ENCODE measurements around the gene DNAH3. TPM values are rescaled to one million over a fixed set of nuclear protein-coding genes. Genes with fewer than 3 reads are reported as not detected.

DNAH3 gene
- total and polyA plus RNA-seq, 8 donors = 0.03 TPM; not detected in 7

DNA sequence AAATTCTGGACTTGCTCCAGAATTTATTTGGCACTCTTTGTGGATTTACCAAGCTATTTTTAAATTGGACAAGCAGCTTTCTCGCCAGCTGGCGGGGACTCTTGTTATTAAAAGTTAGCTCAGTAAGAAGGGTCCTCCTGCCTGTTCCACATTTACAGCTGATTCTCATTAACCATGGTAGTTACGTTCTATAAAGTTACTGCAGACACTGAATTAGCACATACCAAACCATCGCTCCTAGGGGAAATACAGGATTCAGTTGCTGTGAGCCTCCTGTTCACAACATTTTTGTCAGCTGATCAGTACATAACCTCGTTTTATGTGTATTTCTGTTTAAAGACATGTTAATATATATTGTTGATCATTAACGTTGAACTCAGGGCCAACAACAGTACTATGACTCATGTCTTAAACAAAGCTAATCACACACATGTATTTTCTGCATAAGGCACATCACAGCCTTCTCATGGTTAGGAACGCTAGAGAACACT is 12.1 kb upstream of the DNAH3 start:
- intact Hi-C loops (cut with DNase I) = no loop called here
- TF ChIP-seq, protein P1, sequence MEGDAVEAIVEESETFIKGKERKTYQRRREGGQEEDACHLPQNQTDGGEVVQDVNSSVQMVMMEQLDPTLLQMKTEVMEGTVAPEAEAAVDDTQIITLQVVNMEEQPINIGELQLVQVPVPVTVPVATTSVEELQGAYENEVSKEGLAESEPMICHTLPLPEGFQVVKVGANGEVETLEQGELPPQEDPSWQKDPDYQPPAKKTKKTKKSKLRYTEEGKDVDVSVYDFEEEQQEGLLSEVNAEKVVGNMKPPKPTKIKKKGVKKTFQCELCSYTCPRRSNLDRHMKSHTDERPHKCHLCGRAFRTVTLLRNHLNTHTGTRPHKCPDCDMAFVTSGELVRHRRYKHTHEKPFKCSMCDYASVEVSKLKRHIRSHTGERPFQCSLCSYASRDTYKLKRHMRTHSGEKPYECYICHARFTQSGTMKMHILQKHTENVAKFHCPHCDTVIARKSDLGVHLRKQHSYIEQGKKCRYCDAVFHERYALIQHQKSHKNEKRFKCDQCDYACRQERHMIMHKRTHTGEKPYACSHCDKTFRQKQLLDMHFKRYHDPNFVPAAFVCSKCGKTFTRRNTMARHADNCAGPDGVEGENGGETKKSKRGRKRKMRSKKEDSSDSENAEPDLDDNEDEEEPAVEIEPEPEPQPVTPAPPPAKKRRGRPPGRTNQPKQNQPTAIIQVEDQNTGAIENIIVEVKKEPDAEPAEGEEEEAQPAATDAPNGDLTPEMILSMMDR (IDR thresholded peaks at IDR 0.05) = no peak
- Histone ChIP-seq H3K27me3 (no peaks in the 10 kb centered on the region), H3K9me3 (no peaks in the 10 kb centered on the region), H3K27ac (peak overlapping the region in 2 of 4 donors; percentile 14 to 36), H3K36me3 (no peaks in the 10 kb centered on the region), H3K4me1 (peaks cover 15 to 30% (median 19%) of the 10 kb centered on the region in 3 donors), H3K4me3 (no peak overlapping the region)
- no peak for FAIRE-seq
- 12% methylated on average over 7 of the region's 7 CpGs for WGBS, 2 donors
- peak in 2 of 4 donors; percentile 33 to 48 for ATAC-seq
- peak in 2 of 6 donors; percentile 25 to 46 for DNase-seq

- no peak overlapping the region for H3K4me3 ChIP-seq
- no peaks in the 10 kb centered on the region for H3K36me3 ChIP-seq
- intact Hi-C loops (cut with DNase I) = no loop called here
- TF ChIP-seq, protein P1 (IDR thresholded peaks at IDR 0.05) = no peak
- no peaks in the 10 kb centered on the region for H3K27me3 ChIP-seq
- DNase-seq = no peak
- FAIRE-seq = no peak
- H3K27ac ChIP-seq = no peak overlapping the region
- ATAC-seq = no peak
- no peaks in the 10 kb centered on the region for H3K9me3 ChIP-seq
- H3K4me1 ChIP-seq = peaks cover 15 to 30% (median 19%) of the 10 kb centered on the region in 3 donors
- WGBS, 2 donors = 54 to 64% methylated on average over 2 of the region's 2 CpGs
Measured at GRCh38 chr16:21161211-21161610, 10.6 kb upstream of the DNAH3 start.

- Histone ChIP-seq H3K27ac (no peak overlapping the region), H3K27me3 (no peaks in the 10 kb centered on the region), H3K36me3 (no peaks in the 10 kb centered on the region), H3K4me3 (no peak overlapping the region), H3K9me3 (no peaks in the 10 kb centered on the region), H3K4me1 (peaks cover 15 to 30% (median 19%) of the 10 kb centered on the region in 3 donors)
- intact Hi-C loops (cut with DNase I) = no loop called here
- TF ChIP-seq, protein P1 (IDR thresholded peaks at IDR 0.05) = no peak
- no peak for DNase-seq
- no peak for ATAC-seq
- no peak for FAIRE-seq
- 68 to 72% methylated on average over 1 of the region's 1 CpG for WGBS, 2 donors
Measured at GRCh38 chr16:21160276-21160675, 9.6 kb upstream of the DNAH3 start.

- no peaks in the 10 kb centered on the region for H3K36me3 ChIP-seq
- peak overlapping the region; percentile 63 to 80 (median 78) for H3K4me3 ChIP-seq
- TF ChIP-seq, protein P1 (IDR thresholded peaks at IDR 0.05) = no peak
- H3K27ac ChIP-seq = peak overlapping the region; percentile 12 to 75 (median 46)
- H3K27me3 ChIP-seq = no peaks in the 10 kb centered on the region
- ATAC-seq (peak; percentile 33 to 69 (median 60)), FAIRE-seq (no peak), DNase-seq (peak; percentile 47 to 76 (median 55))
- intact Hi-C loops (cut with DNase I) = no loop called here
- H3K4me1 ChIP-seq = peaks cover 15 to 30% (median 19%) of the 10 kb centered on the region in 3 donors
- 2 to 4% methylated on average over 27 of the region's 27 CpGs for WGBS, 2 donors
- H3K9me3 ChIP-seq = no peaks in the 10 kb centered on the region
Measured at GRCh38 chr16:21159281-21159951, 8.8 kb upstream of the DNAH3 start.
